ENCODE measurements around the gene RCOR1. TPM values are rescaled to one million over a fixed set of nuclear protein-coding genes. Genes with fewer than 3 reads are reported as not detected.
"Not testable (repeated sequence)": the region's sequence is repeated elsewhere in the genome, so short reads cannot be mapped to it uniquely, and the experiment has no call there.

The RCOR1 gene
- total and polyA plus RNA-seq, 12 donors, result 3.1 to 16.9 (median 12.5) TPM

DNA sequence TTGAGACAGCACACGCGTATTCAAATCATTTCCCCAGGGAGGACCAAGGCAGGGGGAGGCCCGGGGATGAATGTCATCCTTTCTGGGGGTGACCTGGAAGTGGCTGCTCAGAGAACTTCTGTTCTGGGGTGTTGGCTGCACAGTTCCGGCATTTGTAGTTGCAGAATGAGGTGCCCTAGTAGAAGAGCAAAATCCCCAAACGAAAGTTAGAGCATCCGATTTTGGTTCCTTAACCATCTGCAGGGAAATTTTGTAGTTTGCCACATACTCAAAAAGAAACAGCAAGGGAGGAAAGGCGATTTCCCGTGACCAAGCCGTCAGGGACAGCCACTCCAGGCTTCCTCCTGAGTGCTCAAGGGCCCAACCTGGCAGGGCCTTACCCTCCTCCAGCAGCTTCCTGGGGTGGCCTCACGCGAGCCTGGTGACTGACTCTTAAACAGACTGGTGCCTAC, 171.8 kb downstream of the RCOR1 start:
- TF ChIP-seq, protein P1, sequence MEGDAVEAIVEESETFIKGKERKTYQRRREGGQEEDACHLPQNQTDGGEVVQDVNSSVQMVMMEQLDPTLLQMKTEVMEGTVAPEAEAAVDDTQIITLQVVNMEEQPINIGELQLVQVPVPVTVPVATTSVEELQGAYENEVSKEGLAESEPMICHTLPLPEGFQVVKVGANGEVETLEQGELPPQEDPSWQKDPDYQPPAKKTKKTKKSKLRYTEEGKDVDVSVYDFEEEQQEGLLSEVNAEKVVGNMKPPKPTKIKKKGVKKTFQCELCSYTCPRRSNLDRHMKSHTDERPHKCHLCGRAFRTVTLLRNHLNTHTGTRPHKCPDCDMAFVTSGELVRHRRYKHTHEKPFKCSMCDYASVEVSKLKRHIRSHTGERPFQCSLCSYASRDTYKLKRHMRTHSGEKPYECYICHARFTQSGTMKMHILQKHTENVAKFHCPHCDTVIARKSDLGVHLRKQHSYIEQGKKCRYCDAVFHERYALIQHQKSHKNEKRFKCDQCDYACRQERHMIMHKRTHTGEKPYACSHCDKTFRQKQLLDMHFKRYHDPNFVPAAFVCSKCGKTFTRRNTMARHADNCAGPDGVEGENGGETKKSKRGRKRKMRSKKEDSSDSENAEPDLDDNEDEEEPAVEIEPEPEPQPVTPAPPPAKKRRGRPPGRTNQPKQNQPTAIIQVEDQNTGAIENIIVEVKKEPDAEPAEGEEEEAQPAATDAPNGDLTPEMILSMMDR (IDR thresholded peaks at IDR 0.05), result no peak
- Histone ChIP-seq H3K9me3 (no peaks in the 10 kb centered on the region), H3K27ac (no peak overlapping the region), H3K4me1 (peaks cover 0 to 16% (median 0%) of the 10 kb centered on the region in 9 donors), H3K27me3 (peaks cover 0 to 26% (median 10%) of the 10 kb centered on the region in 7 donors), H3K36me3 (no peaks in the 10 kb centered on the region), H3K4me3 (no peak overlapping the region)
- intact Hi-C loops (cut with DNase I), result no loop called here
- 59 to 62% methylated on average over 11 of the region's 11 CpGs for WGBS, 2 donors
- DNase-seq (no peak), ATAC-seq (no peak)

DNA sequence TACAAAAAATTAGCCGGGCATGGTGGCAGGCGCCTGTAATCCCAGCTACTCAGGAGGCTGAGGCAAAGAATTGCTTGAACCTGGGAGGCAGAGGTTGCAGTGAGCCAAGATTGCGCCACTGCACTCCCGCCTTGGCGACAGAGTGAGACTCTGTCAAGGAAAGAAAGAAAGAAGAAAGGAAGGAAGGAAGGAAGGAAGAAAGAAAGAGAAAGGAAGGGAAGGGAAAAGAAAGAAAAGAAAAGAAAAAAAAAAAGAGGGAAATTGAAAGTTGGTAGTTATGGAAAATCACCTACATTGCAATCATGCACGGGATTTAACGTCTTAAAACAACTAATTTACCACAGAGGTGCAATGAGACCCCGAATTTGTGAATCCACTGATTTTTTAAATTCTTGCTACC, 173.3 kb downstream of the RCOR1 start:
- intact Hi-C loops (cut with DNase I); H3K27ac ChIP-seq; H3K4me3 ChIP-seq; ATAC-seq; H3K9me3 ChIP-seq; DNase-seq; H3K36me3 ChIP-seq: not testable (repeated sequence)
- Histone ChIP-seq H3K27me3 (peaks cover 0 to 30% (median 9%) of the 10 kb centered on the region in 7 donors), H3K4me1 (peaks cover 0 to 15% (median 0%) of the 10 kb centered on the region in 9 donors)
- 92 to 94% methylated on average over 7 to 8 of the region's 8 CpGs for WGBS, 2 donors

DNA sequence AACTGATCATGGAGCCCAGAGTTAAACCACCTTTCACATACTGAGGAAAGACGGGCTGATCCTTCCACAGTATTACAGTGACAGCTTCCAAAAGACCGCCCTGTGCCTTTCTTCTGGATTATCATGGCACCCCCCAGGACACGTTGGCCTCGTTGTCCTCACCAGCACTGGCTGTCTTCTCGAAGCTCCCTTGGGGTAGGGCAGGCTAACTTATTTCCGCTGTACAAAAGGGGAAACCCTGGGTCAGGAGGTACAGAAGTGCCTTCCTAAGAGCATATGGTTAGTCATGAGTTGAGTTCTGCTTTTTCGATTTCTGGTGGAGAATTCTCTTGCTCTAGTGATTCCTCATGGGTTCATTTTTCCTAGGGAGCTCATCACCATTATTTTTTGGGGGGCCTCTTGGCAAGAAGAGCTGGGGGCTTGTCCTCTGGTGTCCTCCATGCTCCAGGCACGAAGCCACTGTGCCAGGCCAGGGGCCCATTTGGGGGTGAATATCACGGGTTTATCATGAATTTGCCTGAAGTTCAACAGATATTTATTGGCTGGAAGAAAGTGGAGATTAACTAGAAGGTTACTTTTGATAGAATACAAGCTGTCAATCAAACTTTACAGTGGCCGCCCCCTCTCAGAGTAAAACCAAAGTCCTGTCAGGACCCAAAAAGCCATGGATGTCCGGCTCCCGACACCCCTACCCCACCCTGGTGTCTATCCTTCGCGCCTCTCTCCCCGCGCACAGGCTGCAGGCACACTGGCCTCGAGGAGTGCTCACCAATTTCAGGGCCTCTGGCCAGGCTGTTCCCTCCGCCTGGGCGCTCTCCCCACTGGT, 176.0 kb downstream of the RCOR1 start:
- ATAC-seq, result peak in 6 of 8 donors; percentile 42 to 74 (median 60)
- 86 to 91% methylated on average over 19 of the region's 19 CpGs for WGBS, 2 donors
- H3K4me1 ChIP-seq, result peaks cover 0 to 11% (median 0%) of the 10 kb centered on the region in 9 donors
- peak overlapping the region in 1 of 10 donors; percentile 56 for H3K27ac ChIP-seq
- peaks cover 0 to 13% (median 0%) of the 10 kb centered on the region in 7 donors for H3K27me3 ChIP-seq
- no peak for DNase-seq
- H3K36me3 ChIP-seq, result no peaks in the 10 kb centered on the region
- no peak overlapping the region for H3K4me3 ChIP-seq
- TF ChIP-seq, protein P1 (IDR thresholded peaks at IDR 0.05), result no peak
- intact Hi-C loops (cut with DNase I), result no loop called here
- no peaks in the 10 kb centered on the region for H3K9me3 ChIP-seq

DNA sequence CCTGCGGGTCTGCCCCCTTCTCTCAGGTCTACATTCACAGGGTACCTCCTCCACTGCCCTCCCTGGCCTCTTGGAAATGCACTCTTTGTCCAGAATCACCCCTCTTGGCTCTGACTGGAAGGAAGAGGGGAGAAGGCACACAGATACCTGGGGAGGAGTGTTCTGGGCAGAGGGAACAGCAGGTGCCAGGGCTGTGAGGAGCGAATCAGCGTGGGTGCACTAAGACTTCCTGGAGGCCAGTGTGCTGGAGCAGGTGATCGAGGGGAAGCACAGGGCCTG, 176.5 kb downstream of the RCOR1 start:
- intact Hi-C loops (cut with DNase I), result no loop called here
- Histone ChIP-seq H3K9me3 (no peaks in the 10 kb centered on the region), H3K4me3 (no peak overlapping the region), H3K27me3 (peaks cover 0 to 13% (median 0%) of the 10 kb centered on the region in 7 donors), H3K27ac (peak overlapping the region in 1 of 10 donors; percentile 56), H3K4me1 (peaks cover 0 to 11% (median 0%) of the 10 kb centered on the region in 9 donors), H3K36me3 (no peaks in the 10 kb centered on the region)
- DNase-seq (no peak), ATAC-seq (no peak)
- WGBS, 2 donors, result 85 to 94% methylated on average over 4 of the region's 4 CpGs
- TF ChIP-seq, protein P1 (IDR thresholded peaks at IDR 0.05), result no peak

Data from heart right ventricle (tissue), 16 donors.